ENCODE results near the gene DOCK2.

Gene DOCK2

DNA sequence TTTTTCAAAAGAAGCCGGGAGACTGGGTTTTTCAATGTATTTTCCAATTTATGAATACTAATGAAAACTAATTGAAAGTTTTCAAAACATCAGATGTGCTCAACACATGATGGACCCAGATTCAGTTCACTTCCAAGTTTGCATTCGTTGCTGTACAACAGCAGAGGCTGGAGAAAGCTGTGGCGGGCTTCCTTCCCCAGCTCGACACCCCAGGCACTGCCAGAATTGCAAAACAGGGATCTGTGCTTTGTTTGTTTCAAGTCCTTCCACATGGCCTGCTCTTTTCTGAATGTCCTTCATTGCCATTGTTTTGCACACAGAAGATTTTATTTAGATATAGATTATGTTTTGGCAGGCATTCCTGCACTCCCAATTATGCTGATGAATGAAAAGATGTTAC is 373.5 kb downstream of the DOCK2 start:
- H3K9ac ChIP-seq (ENCODE audit: low read depth, low read length), result no peak overlapping the region
- H3K4me1 ChIP-seq (ENCODE audit: insufficient read depth, low read length), result peaks cover 4% of the 10 kb centered on the region; the same call in 1 of the 2 replicates
- peaks cover 3% of the 10 kb centered on the region; the same call in 1 of the 2 replicates for H3K36me3 ChIP-seq (ENCODE audit: insufficient read depth, low read length)
- no peaks in the 10 kb centered on the region for H3K9me3 ChIP-seq (ENCODE audit: control insufficient read depth, insufficient read depth, low read length)

GRCh38 chr5:170011751-170012150 is 374.7 kb downstream of the DOCK2 start:
- H3K9me3 ChIP-seq (ENCODE audit: control insufficient read depth, insufficient read depth, low read length), result no peaks in the 10 kb centered on the region
- H3K4me1 ChIP-seq (ENCODE audit: insufficient read depth, low read length), result no peaks in the 10 kb centered on the region
- no peak overlapping the region for H3K9ac ChIP-seq (ENCODE audit: low read depth, low read length)
- H3K36me3 ChIP-seq (ENCODE audit: insufficient read depth, low read length), result peaks cover 3% of the 10 kb centered on the region; the same call in 1 of the 2 replicates

GRCh38 chr5:170012622-170013021 is 375.5 kb downstream of the DOCK2 start:
- no peaks in the 10 kb centered on the region for H3K4me1 ChIP-seq (ENCODE audit: insufficient read depth, low read length)
- no peak overlapping the region for H3K9ac ChIP-seq (ENCODE audit: low read depth, low read length)
- H3K9me3 ChIP-seq (ENCODE audit: control insufficient read depth, insufficient read depth, low read length), result no peaks in the 10 kb centered on the region
- peaks cover 3% of the 10 kb centered on the region; the same call in 1 of the 2 replicates for H3K36me3 ChIP-seq (ENCODE audit: insufficient read depth, low read length)

DNA sequence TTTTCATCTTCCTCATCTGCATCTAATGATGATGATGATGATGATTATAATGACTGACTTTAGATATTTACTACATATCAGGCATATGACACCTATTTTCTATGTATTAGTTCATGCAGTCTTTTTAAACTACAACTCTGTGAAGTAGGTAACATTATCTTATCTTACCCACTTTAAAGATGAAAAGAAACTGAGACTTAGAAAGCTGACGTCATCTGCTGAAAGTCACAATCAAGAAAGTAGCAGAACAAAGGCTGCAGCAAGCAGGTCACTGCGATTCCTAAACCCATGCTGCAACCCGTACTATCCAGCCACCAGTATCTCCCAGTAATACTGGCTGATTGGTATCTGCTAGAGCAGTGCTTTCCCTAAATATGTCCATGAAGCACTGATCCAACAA is 383.3 kb downstream of the DOCK2 start:
- Histone ChIP-seq H3K9ac (ENCODE audit: low read depth, low read length) (no peak overlapping the region), H3K9me3 (ENCODE audit: control insufficient read depth, insufficient read depth, low read length) (no peaks in the 10 kb centered on the region), H3K36me3 (ENCODE audit: insufficient read depth, low read length) (no peaks in the 10 kb centered on the region), H3K4me1 (ENCODE audit: insufficient read depth, low read length) (no peaks in the 10 kb centered on the region)

DNA sequence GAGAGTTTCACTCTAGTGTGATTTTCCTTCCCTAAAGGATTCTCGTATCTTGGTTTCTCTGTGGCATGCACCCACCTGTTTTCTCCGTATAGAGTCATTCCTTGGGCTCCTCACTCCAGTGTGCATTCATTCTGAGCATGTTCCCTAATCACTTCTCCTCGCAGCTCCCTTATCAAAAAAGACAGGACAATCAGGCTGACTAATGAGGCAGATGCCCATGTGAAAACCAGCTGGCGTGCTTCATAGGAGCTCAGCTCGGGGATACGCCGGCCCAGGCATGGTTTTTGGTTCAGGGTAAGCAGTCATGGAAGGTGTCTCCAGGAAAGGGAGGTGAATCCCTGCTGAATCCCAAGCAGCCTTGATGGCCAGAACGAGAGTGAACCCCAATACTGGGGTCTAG is 384.4 kb downstream of the DOCK2 start:
- Histone ChIP-seq H3K9me3 (ENCODE audit: control insufficient read depth, insufficient read depth, low read length) (no peaks in the 10 kb centered on the region), H3K4me1 (ENCODE audit: insufficient read depth, low read length) (no peaks in the 10 kb centered on the region), H3K9ac (ENCODE audit: low read depth, low read length) (no peak overlapping the region), H3K36me3 (ENCODE audit: insufficient read depth, low read length) (no peaks in the 10 kb centered on the region)

DNA sequence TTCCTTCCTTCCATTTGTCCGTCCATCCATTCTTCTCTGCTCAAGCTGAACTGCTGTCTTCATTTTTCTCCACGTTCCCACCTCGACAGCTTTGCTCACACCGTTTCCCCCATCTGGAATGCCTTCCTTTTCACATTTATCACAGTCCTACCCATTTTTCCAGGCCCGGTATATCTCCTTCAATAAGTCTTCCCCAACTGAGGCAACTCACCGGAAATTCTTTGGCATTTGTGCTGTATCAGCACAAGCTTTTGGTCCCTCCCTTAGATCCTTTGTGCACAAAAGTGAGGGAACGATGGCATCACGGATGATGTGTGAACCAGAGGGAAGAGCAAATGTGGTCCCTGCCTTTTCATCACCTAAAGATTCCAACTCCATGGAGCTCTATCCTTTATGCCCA is 388.8 kb downstream of the DOCK2 start:
- Histone ChIP-seq H3K9ac (ENCODE audit: low read depth, low read length) (no peak overlapping the region), H3K9me3 (ENCODE audit: control insufficient read depth, insufficient read depth, low read length) (no peaks in the 10 kb centered on the region), H3K4me1 (ENCODE audit: insufficient read depth, low read length) (no peaks in the 10 kb centered on the region), H3K36me3 (ENCODE audit: insufficient read depth, low read length) (no peaks in the 10 kb centered on the region)

- Histone ChIP-seq H3K4me1 (ENCODE audit: insufficient read depth, low read length) (no peaks in the 10 kb centered on the region), H3K36me3 (ENCODE audit: insufficient read depth, low read length) (no peaks in the 10 kb centered on the region)
Measured at GRCh38 chr5:170028124-170028523, 391.0 kb downstream of the DOCK2 start.

GRCh38 chr5:170034231-170034630 is 397.2 kb downstream of the DOCK2 start:
- Histone ChIP-seq H3K9ac (ENCODE audit: low read depth, low read length) (no peak overlapping the region), H3K4me1 (ENCODE audit: insufficient read depth, low read length) (no peaks in the 10 kb centered on the region), H3K9me3 (ENCODE audit: control insufficient read depth, insufficient read depth, low read length) (no peaks in the 10 kb centered on the region), H3K36me3 (ENCODE audit: insufficient read depth, low read length) (no peaks in the 10 kb centered on the region)

More at GRCh38 chr5:170028124-170028523, 391.0 kb downstream of the DOCK2 start:
- H3K9me3 ChIP-seq (ENCODE audit: control insufficient read depth, insufficient read depth, low read length), result no peaks in the 10 kb centered on the region
- no peak overlapping the region for H3K9ac ChIP-seq (ENCODE audit: low read depth, low read length)

- H3K36me3 ChIP-seq (ENCODE audit: insufficient read depth, low read length), result no peaks in the 10 kb centered on the region
- H3K9ac ChIP-seq (ENCODE audit: low read depth, low read length), result no peak overlapping the region
- H3K4me1 ChIP-seq (ENCODE audit: insufficient read depth, low read length), result no peaks in the 10 kb centered on the region
- H3K9me3 ChIP-seq (ENCODE audit: control insufficient read depth, insufficient read depth, low read length), result no peaks in the 10 kb centered on the region
Measured at GRCh38 chr5:170038241-170038640, 401.2 kb downstream of the DOCK2 start.

GRCh38 chr5:170039830-170040229 is 402.8 kb downstream of the DOCK2 start:
- H3K36me3 ChIP-seq (ENCODE audit: insufficient read depth, low read length), result no peaks in the 10 kb centered on the region
- H3K9ac ChIP-seq (ENCODE audit: low read depth, low read length), result no peak overlapping the region
- H3K9me3 ChIP-seq (ENCODE audit: control insufficient read depth, insufficient read depth, low read length), result no peaks in the 10 kb centered on the region
- H3K4me1 ChIP-seq (ENCODE audit: insufficient read depth, low read length), result no peaks in the 10 kb centered on the region

- Histone ChIP-seq H3K36me3 (ENCODE audit: insufficient read depth, low read length) (no peaks in the 10 kb centered on the region), H3K9ac (ENCODE audit: low read depth, low read length) (no peak overlapping the region), H3K9me3 (ENCODE audit: control insufficient read depth, insufficient read depth, low read length) (no peaks in the 10 kb centered on the region), H3K4me1 (ENCODE audit: insufficient read depth, low read length) (no peaks in the 10 kb centered on the region)
Measured at GRCh38 chr5:170046241-170046640, 409.2 kb downstream of the DOCK2 start.

GRCh38 chr5:170049713-170050112 is 412.6 kb downstream of the DOCK2 start:
- no peak overlapping the region for H3K9ac ChIP-seq (ENCODE audit: low read depth, low read length)
- no peaks in the 10 kb centered on the region for H3K36me3 ChIP-seq (ENCODE audit: insufficient read depth, low read length)
- H3K9me3 ChIP-seq (ENCODE audit: control insufficient read depth, insufficient read depth, low read length), result no peaks in the 10 kb centered on the region
- no peaks in the 10 kb centered on the region for H3K4me1 ChIP-seq (ENCODE audit: insufficient read depth, low read length)

- Histone ChIP-seq H3K36me3 (ENCODE audit: insufficient read depth, low read length) (no peaks in the 10 kb centered on the region), H3K9me3 (ENCODE audit: control insufficient read depth, insufficient read depth, low read length) (no peaks in the 10 kb centered on the region), H3K4me1 (ENCODE audit: insufficient read depth, low read length) (no peaks in the 10 kb centered on the region), H3K9ac (ENCODE audit: low read depth, low read length) (no peak overlapping the region)
Measured at GRCh38 chr5:170053896-170054295, 416.8 kb downstream of the DOCK2 start.

DNA sequence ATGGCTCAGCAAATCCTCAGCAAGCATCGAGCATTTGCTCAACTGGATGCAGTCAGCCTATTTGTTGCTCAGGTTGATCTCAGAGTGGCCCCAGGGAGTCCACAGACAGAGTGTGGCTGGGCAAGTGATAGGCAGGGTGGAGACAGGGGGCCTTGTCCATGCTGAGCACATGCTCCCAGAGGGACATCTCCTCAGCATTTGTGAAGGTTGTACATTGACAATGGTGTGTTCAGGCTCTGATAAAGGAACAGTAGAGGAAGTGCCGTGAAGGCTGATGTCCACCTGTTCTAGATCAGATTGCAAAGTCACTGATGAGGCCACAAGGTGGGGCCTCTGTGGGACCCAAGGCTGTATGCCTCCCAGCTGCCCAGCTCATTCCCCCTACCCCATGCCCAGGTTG is 418.5 kb downstream of the DOCK2 start:
- Histone ChIP-seq H3K36me3 (ENCODE audit: insufficient read depth, low read length) (no peaks in the 10 kb centered on the region), H3K9me3 (ENCODE audit: control insufficient read depth, insufficient read depth, low read length) (no peaks in the 10 kb centered on the region), H3K4me1 (ENCODE audit: insufficient read depth, low read length) (no peaks in the 10 kb centered on the region), H3K9ac (ENCODE audit: low read depth, low read length) (no peak overlapping the region)

DNA sequence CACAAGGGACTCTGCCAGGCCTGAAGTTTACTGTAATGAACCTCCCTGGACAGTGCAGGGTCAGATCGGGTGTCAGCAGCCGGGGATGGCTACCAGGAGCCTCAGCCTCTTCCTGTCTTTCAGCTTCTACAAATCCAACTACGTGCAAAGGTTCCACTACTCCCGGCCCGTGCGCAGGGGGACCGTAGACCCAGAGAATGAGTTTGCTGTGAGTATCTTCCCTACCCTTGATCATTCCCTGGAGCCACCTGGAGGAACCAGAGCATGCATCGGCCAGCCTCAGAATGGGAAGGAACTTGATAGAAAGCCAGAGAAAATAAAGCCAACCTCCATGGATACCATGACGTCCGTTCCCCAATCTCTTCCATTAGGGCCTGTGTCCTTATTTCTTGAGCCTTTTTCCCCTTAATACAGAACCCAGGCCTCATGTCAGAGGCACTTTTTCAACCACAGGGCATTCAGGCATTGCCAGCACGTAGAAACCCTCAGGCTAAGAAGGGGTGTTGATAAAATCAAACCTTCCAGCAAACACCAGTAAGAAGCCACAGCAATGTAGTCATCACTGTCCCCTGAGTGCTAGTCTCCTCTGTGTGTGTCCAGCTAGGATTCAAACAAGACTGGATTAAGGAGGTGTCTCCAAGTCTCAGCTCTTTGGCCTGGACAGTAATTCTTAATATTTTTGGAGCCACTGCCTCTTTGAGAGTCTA is 419.6 kb downstream of the DOCK2 start:
- Histone ChIP-seq H3K36me3 (ENCODE audit: insufficient read depth, low read length) (no peaks in the 10 kb centered on the region), H3K4me1 (ENCODE audit: insufficient read depth, low read length) (no peaks in the 10 kb centered on the region)

More for the DNA sequence above, 419.6 kb downstream of the DOCK2 start:
- H3K9me3 ChIP-seq (ENCODE audit: control insufficient read depth, insufficient read depth, low read length), result no peaks in the 10 kb centered on the region
- H3K9ac ChIP-seq (ENCODE audit: low read depth, low read length), result no peak overlapping the region
